HepG2 (cell line): ENCODE results near the gene SRP72.

Experiments
- NFKBIZ ChIP-seq: IDR thresholded peaks from 2 replicates; pipeline ENCODE4 v1.6.1; 2018; ENCODE audit warnings: missing genetic modification reagents, missing compliant biosample characterization
- SOX6 ChIP-seq, 2 experiments: fragments of 450-650 bp in 1 of 2; sonication (generic) in 1 of 2; formaldehyde crosslinking in 1 of 2; IDR thresholded peaks; 2 replicates each; pipeline versions ENCODE4 v1.4.0 to v1.6.1; 2017 to 2020; ENCODE audit warnings: antibody characterized with exemption in 1 of 2, mild to moderate bottlenecking in 1 of 2, missing genetic modification reagents in 1 of 2
- SRY ChIP-seq: sonication (generic); formaldehyde crosslinking; IDR thresholded peaks from 2 replicates; pipeline ENCODE4 v1.8.0; 2022; ENCODE audit warnings: mild to moderate bottlenecking, missing genetic modification reagents
- ZBTB21 ChIP-seq: sonication (generic); formaldehyde crosslinking; IDR thresholded peaks from 2 replicates; pipeline ENCODE4 v1.4.0; 2020; ENCODE audit warnings: missing genetic modification reagents
- TF ChIP-seq, protein P1 (sequence below): IDR thresholded peaks from 2 replicates; pipeline ENCODE4 v1.6.1; 2012; ENCODE audit warnings: inconsistent platforms
- TF ChIP-seq, protein P2 (sequence below), 2 experiments: sonication (generic) in 1 of 2; formaldehyde crosslinking in 1 of 2; IDR thresholded peaks; 2 replicates each; pipeline versions ENCODE4 v1.5.1 to v1.6.1; 2011 to 2020; ENCODE audit warnings: borderline replicate concordance in 1 of 2, low read depth in 1 of 2, low read length in 1 of 2, mild to moderate bottlenecking in 1 of 2, missing genetic modification reagents in 1 of 2, moderate library complexity in 1 of 2
- TF ChIP-seq, protein P3 (sequence below): sonication (generic); formaldehyde crosslinking; IDR thresholded peaks from 2 replicates; pipeline ENCODE4 v1.4.0; 2020; ENCODE audit warnings: mild to moderate bottlenecking, missing genetic modification reagents
- TF ChIP-seq, protein P4 (sequence below): sonication (generic); formaldehyde crosslinking; IDR thresholded peaks from 2 replicates; pipeline ENCODE4 v1.5.0; 2020; ENCODE audit warnings: mild to moderate bottlenecking, missing genetic modification reagents, moderate library complexity
- TF ChIP-seq, protein P5 (sequence below): sonication (generic); formaldehyde crosslinking; IDR thresholded peaks from 2 replicates; pipeline ENCODE4 v1.4.0; 2020; ENCODE audit warnings: missing genetic modification reagents

DNA sequence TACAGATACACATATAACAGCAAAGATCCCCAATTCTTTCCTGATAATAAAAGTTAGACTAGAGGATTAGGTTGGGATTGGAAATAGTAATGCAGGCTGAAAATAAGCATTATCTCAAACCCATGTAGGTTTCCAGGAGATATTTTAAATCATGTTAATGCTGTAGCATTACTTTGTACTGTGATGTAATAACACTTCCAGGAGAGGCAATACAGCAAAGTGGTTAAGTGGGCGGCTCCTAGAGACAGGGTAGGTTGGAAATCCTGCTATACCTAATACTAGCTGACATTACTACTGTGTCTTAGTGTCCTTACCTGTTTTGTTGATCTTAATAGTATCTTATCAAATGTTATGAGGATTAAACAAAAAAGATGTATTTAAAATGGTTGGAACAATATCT, 21.7 kb upstream of the SRP72 start:
- no peak for TF ChIP-seq SOX6 (IDR thresholded peaks at IDR 0.05)
- no peak for TF ChIP-seq SOX6 (CRISPR knock-in tag; IDR thresholded peaks at IDR 0.05)
- no peak for TF ChIP-seq SRY (CRISPR knock-in tag)
- TF ChIP-seq, protein P1, sequence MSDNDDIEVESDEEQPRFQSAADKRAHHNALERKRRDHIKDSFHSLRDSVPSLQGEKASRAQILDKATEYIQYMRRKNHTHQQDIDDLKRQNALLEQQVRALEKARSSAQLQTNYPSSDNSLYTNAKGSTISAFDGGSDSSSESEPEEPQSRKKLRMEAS: no peak
- TF ChIP-seq, protein P2, sequence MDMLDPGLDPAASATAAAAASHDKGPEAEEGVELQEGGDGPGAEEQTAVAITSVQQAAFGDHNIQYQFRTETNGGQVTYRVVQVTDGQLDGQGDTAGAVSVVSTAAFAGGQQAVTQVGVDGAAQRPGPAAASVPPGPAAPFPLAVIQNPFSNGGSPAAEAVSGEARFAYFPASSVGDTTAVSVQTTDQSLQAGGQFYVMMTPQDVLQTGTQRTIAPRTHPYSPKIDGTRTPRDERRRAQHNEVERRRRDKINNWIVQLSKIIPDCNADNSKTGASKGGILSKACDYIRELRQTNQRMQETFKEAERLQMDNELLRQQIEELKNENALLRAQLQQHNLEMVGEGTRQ (IDR thresholded peaks at IDR 0.05; ENCODE audit: low read depth, low read length): no peak
- TF ChIP-seq, protein P2 (CRISPR knock-in tag; IDR thresholded peaks at IDR 0.05; ENCODE audit: borderline replicate concordance): no peak
- no peak for TF ChIP-seq NFKBIZ (CRISPR knock-in tag)
- TF ChIP-seq, protein P3, sequence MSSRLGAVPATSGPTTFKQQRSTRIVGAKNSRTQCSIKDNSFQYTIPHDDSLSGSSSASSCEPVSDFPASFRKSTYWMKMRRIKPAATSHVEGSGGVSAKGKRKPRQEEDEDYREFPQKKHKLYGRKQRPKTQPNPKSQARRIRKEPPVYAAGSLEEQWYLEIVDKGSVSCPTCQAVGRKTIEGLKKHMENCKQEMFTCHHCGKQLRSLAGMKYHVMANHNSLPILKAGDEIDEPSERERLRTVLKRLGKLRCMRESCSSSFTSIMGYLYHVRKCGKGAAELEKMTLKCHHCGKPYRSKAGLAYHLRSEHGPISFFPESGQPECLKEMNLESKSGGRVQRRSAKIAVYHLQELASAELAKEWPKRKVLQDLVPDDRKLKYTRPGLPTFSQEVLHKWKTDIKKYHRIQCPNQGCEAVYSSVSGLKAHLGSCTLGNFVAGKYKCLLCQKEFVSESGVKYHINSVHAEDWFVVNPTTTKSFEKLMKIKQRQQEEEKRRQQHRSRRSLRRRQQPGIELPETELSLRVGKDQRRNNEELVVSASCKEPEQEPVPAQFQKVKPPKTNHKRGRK (CRISPR knock-in tag): no peak
- TF ChIP-seq, protein P4, sequence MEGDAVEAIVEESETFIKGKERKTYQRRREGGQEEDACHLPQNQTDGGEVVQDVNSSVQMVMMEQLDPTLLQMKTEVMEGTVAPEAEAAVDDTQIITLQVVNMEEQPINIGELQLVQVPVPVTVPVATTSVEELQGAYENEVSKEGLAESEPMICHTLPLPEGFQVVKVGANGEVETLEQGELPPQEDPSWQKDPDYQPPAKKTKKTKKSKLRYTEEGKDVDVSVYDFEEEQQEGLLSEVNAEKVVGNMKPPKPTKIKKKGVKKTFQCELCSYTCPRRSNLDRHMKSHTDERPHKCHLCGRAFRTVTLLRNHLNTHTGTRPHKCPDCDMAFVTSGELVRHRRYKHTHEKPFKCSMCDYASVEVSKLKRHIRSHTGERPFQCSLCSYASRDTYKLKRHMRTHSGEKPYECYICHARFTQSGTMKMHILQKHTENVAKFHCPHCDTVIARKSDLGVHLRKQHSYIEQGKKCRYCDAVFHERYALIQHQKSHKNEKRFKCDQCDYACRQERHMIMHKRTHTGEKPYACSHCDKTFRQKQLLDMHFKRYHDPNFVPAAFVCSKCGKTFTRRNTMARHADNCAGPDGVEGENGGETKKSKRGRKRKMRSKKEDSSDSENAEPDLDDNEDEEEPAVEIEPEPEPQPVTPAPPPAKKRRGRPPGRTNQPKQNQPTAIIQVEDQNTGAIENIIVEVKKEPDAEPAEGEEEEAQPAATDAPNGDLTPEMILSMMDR (CRISPR knock-in tag): no peak
- TF ChIP-seq ZBTB21: no peak
- TF ChIP-seq, protein P5, sequence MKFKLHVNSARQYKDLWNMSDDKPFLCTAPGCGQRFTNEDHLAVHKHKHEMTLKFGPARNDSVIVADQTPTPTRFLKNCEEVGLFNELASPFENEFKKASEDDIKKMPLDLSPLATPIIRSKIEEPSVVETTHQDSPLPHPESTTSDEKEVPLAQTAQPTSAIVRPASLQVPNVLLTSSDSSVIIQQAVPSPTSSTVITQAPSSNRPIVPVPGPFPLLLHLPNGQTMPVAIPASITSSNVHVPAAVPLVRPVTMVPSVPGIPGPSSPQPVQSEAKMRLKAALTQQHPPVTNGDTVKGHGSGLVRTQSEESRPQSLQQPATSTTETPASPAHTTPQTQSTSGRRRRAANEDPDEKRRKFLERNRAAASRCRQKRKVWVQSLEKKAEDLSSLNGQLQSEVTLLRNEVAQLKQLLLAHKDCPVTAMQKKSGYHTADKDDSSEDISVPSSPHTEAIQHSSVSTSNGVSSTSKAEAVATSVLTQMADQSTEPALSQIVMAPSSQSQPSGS: no peak
